HepG2 (cell line): Measurements from ENCODE around the gene MAP3K14. TPM values are rescaled to one million over a fixed set of nuclear protein-coding genes. Genes with fewer than 3 reads are reported as not detected.

Experiments used
- ARID2 ChIP-seq: sonication (generic); formaldehyde crosslinking; IDR thresholded peaks from 2 replicates; pipeline ENCODE4 v1.8.1; 2022; ENCODE audit warnings: mild to moderate bottlenecking, missing genetic modification reagents, borderline replicate concordance
- CENPT ChIP-seq: sonication (generic); formaldehyde crosslinking; IDR thresholded peaks from 2 replicates; pipeline ENCODE4 v1.8.0; 2022; ENCODE audit warnings: low read depth, mild to moderate bottlenecking, moderate library complexity, missing genetic modification reagents
- DNMT1 ChIP-seq: sonication (generic); formaldehyde crosslinking; IDR thresholded peaks from 2 replicates; pipeline ENCODE4 v1.5.1; 2020; ENCODE audit warnings: mild to moderate bottlenecking, missing genetic modification reagents
- DRAP1 ChIP-seq: IDR thresholded peaks from 2 replicates; pipeline ENCODE4 v1.6.1; 2016; ENCODE audit warnings: missing genetic modification reagents, missing compliant biosample characterization
- HNRNPH1 ChIP-seq: fragments of 200-400 bp; formaldehyde crosslinking; optimal IDR thresholded peaks from 2 replicates; pipeline ENCODE3; 2017; ENCODE audit warnings: mild to moderate bottlenecking, low read depth, low read length
- KLF12 ChIP-seq: sonication (generic); formaldehyde crosslinking; IDR thresholded peaks from 2 replicates; pipeline ENCODE4 v1.4.0; 2020; ENCODE audit warnings: missing genetic modification reagents, borderline replicate concordance
- KLF15 ChIP-seq: sonication (generic); formaldehyde crosslinking; IDR thresholded peaks from 2 replicates; pipeline ENCODE4 v1.8.1; 2023; ENCODE audit warnings: borderline replicate concordance, mild to moderate bottlenecking, inconsistent platforms, missing genetic modification reagents, mixed read lengths
- KMT2A ChIP-seq: sonication (generic); formaldehyde crosslinking; IDR thresholded peaks from 2 replicates; pipeline ENCODE4 v1.4.0; 2020; ENCODE audit warnings: missing genetic modification reagents
- RARA ChIP-seq: IDR thresholded peaks from 2 replicates; pipeline ENCODE4 v1.6.1; 2016; ENCODE audit warnings: missing genetic modification reagents, missing compliant biosample characterization
- TBL1XR1 ChIP-seq: fragments of 150-350 bp; IDR thresholded peaks from 2 replicates; pipeline ENCODE4 v1.6.1; 2014; ENCODE audit warnings: borderline replicate concordance, low read length; ENCODE audit not compliant: partially characterized antibody
- ZNF18 ChIP-seq: sonication (generic); formaldehyde crosslinking; IDR thresholded peaks from 2 replicates; pipeline ENCODE4 v1.8.0; 2022; ENCODE audit warnings: mild to moderate bottlenecking, missing genetic modification reagents; ENCODE audit not compliant: insufficient replicate concordance
- ZNF33B ChIP-seq: sonication (generic); formaldehyde crosslinking; IDR thresholded peaks from 2 replicates; pipeline ENCODE4 v1.5.1; 2020; ENCODE audit warnings: mild to moderate bottlenecking, missing genetic modification reagents
- ZNF549 ChIP-seq: sonication (generic); formaldehyde crosslinking; IDR thresholded peaks from 2 replicates; pipeline ENCODE4 v1.5.0; 2020; ENCODE audit warnings: missing genetic modification reagents
- ZNF605 ChIP-seq: sonication (generic); formaldehyde crosslinking; IDR thresholded peaks from 2 replicates; pipeline ENCODE4 v1.8.0; 2022; ENCODE audit warnings: mild to moderate bottlenecking, missing genetic modification reagents
- ZNF746 ChIP-seq: sonication (generic); formaldehyde crosslinking; IDR thresholded peaks from 2 replicates; pipeline ENCODE4 v1.8.0; 2022; ENCODE audit warnings: mild to moderate bottlenecking, missing genetic modification reagents
- ZNF790 ChIP-seq: sonication (generic); formaldehyde crosslinking; IDR thresholded peaks from 2 replicates; pipeline ENCODE4 v1.8.0; 2022; ENCODE audit warnings: missing genetic modification reagents, mild to moderate bottlenecking, borderline replicate concordance
- polyA plus RNA-seq, 8 experiments: library from polyadenylated mRNA; depleted of rRNA in 3 of 8; stranded (reverse) in 7 of 8; unstranded in 1 of 8; fragments of >200 nt; fragmentation: Illumina TruSeq in 4 of 8; extraction: Trizol in 4 of 8; gene quantifications; 2 replicates each; pipeline versions ENCODE4 v1.2.1 to v1.2.3, GENCODE V29; 2011 to 2016; ENCODE audit warnings: low read depth in 4 of 8, missing spikeins in 1 of 8, mixed read lengths in 1 of 8; ENCODE audit not compliant: insufficient read depth in 1 of 8
- total RNA-seq, 5 experiments: library from RNA; depleted of rRNA; stranded (reverse); fragments of >200 nt; fragmentation: Illumina TruSeq; extraction: Trizol; gene quantifications; 2 replicates each; pipeline ENCODE4 v1.2.3, GENCODE V29; 2016; ENCODE audit warnings: low read depth in 1 of 5
- TF ChIP-seq, protein P1 (sequence below): sonication (generic); formaldehyde crosslinking; IDR thresholded peaks from 2 replicates; pipeline ENCODE4 v1.4.0; 2020; ENCODE audit warnings: missing genetic modification reagents, borderline replicate concordance
- TF ChIP-seq, protein P2 (sequence below): IDR thresholded peaks from 2 replicates; pipeline ENCODE4 v1.6.1; 2016
- TF ChIP-seq, protein P3 (sequence below): IDR thresholded peaks from 2 replicates; pipeline ENCODE4 v1.6.1; 2016; ENCODE audit warnings: missing biosample characterization, missing genetic modification reagents, low read depth
- TF ChIP-seq, protein P4 (sequence below): IDR thresholded peaks from 2 replicates; pipeline ENCODE4 v1.6.1; 2016

The MAP3K14 gene
- total and polyA plus RNA-seq, 2 of the 13 experiments (the other 11 are each of a cell fraction or from before 2014, with no cell fraction given) = 2.6 TPM

GRCh38 chr17:45317111-45317928 lies 500 bp upstream of the MAP3K14 start (continued):
- TF ChIP-seq, protein P1, sequence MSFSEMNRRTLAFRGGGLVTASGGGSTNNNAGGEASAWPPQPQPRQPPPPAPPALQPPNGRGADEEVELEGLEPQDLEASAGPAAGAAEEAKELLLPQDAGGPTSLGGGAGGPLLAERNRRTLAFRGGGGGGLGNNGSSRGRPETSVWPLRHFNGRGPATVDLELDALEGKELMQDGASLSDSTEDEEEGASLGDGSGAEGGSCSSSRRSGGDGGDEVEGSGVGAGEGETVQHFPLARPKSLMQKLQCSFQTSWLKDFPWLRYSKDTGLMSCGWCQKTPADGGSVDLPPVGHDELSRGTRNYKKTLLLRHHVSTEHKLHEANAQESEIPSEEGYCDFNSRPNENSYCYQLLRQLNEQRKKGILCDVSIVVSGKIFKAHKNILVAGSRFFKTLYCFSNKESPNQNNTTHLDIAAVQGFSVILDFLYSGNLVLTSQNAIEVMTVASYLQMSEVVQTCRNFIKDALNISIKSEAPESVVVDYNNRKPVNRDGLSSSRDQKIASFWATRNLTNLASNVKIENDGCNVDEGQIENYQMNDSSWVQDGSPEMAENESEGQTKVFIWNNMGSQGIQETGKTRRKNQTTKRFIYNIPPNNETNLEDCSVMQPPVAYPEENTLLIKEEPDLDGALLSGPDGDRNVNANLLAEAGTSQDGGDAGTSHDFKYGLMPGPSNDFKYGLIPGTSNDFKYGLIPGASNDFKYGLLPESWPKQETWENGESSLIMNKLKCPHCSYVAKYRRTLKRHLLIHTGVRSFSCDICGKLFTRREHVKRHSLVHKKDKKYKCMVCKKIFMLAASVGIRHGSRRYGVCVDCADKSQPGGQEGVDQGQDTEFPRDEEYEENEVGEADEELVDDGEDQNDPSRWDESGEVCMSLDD (CRISPR knock-in tag) = no peak
- TF ChIP-seq, protein P2, sequence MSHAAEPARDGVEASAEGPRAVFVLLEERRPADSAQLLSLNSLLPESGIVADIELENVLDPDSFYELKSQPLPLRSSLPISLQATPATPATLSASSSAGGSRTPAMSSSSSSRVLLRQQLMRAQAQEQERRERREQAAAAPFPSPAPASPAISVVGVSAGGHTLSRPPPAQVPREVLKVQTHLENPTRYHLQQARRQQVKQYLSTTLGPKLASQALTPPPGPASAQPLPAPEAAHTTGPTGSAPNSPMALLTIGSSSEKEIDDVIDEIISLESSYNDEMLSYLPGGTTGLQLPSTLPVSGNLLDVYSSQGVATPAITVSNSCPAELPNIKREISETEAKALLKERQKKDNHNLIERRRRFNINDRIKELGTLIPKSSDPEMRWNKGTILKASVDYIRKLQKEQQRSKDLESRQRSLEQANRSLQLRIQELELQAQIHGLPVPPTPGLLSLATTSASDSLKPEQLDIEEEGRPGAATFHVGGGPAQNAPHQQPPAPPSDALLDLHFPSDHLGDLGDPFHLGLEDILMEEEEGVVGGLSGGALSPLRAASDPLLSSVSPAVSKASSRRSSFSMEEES (CRISPR knock-in tag) = no peak
- TF ChIP-seq ZNF18 (CRISPR knock-in tag) (no peak), ZNF746 (CRISPR knock-in tag) (no peak), KMT2A (no peak; the same call in 1 of the 2 replicates), HNRNPH1 (no peak), ZNF549 (no peak), KLF12 (CRISPR knock-in tag) (0 out of 2 replicates have a peak, but pooled peaks have one; percentile 16), ARID2 (CRISPR knock-in tag) (no peak), DRAP1 (CRISPR knock-in tag) (peak; percentile 94), ZNF790 (CRISPR knock-in tag) (no peak), ZNF605 (CRISPR knock-in tag) (peak; percentile 62; the same call in 1 of the 2 replicates), RARA (CRISPR knock-in tag) (peak; percentile 25; the same call in 1 of the 2 replicates), CENPT (CRISPR knock-in tag) (no peak), ZNF33B (CRISPR knock-in tag) (no peak), KLF15 (CRISPR knock-in tag) (no peak; the same call in 1 of the 2 replicates), DNMT1 (CRISPR knock-in tag) (peak; percentile 74; the same call in 1 of the 2 replicates), TBL1XR1 (no peak)
- TF ChIP-seq, protein P3, sequence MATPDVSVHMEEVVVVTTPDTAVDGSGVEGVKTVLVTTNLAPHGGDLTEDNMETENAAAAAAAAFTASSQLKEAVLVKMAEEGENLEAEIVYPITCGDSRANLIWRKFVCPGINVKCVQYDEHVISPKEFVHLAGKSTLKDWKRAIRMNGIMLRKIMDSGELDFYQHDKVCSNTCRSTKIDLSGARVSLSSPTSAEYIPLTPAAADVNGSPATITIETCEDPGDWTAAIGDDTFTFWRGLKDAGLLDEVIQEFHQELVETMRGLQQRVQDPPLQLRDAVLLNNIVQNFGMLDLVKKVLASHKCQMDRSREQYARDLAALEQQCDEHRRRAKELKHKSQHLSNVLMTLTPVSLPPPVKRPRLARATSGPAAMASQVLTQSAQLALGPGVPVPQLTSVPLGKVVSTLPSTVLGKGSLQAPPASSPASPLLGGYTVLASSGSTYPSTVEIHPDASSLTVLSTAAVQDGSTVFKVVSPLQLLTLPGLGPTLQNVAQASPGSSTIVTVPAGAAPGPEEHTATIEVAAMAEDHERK (CRISPR knock-in tag) = peak; percentile 34; the same call in 1 of the 2 replicates
- TF ChIP-seq, protein P4, sequence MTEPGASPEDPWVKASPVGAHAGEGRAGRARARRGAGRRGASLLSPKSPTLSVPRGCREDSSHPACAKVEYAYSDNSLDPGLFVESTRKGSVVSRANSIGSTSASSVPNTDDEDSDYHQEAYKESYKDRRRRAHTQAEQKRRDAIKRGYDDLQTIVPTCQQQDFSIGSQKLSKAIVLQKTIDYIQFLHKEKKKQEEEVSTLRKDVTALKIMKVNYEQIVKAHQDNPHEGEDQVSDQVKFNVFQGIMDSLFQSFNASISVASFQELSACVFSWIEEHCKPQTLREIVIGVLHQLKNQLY = peak; percentile 31
